ENCODE data around the gene OR5B17.

Gene OR5B17

GRCh38 chr11:58392746-58393145, 33.9 kb upstream of the OR5B17 start (continued):
- TF ChIP-seq TSHZ2 (CRISPR knock-in tag; IDR thresholded peaks at IDR 0.05) (no peak), PPARA (CRISPR knock-in tag; IDR thresholded peaks at IDR 0.05; ENCODE audit: borderline replicate concordance) (no peak), ISL1 (CRISPR knock-in tag; IDR thresholded peaks at IDR 0.05) (no peak), RARB (CRISPR knock-in tag; IDR thresholded peaks at IDR 0.05) (no peak), SNAI2 (CRISPR knock-in tag; IDR thresholded peaks at IDR 0.05) (no peak), TOX (CRISPR knock-in tag; IDR thresholded peaks at IDR 0.05; ENCODE audit: borderline replicate concordance) (no peak), ZNF8 (CRISPR knock-in tag; IDR thresholded peaks at IDR 0.05) (no peak)
- TF ChIP-seq, protein P1, sequence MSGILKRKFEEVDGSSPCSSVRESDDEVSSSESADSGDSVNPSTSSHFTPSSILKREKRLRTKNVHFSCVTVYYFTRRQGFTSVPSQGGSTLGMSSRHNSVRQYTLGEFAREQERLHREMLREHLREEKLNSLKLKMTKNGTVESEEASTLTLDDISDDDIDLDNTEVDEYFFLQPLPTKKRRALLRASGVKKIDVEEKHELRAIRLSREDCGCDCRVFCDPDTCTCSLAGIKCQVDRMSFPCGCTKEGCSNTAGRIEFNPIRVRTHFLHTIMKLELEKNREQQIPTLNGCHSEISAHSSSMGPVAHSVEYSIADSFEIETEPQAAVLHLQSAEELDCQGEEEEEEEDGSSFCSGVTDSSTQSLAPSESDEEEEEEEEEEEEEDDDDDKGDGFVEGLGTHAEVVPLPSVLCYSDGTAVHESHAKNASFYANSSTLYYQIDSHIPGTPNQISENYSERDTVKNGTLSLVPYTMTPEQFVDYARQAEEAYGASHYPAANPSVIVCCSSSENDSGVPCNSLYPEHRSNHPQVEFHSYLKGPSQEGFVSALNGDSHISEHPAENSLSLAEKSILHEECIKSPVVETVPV (CRISPR knock-in tag; IDR thresholded peaks at IDR 0.05) = no peak

DNA sequence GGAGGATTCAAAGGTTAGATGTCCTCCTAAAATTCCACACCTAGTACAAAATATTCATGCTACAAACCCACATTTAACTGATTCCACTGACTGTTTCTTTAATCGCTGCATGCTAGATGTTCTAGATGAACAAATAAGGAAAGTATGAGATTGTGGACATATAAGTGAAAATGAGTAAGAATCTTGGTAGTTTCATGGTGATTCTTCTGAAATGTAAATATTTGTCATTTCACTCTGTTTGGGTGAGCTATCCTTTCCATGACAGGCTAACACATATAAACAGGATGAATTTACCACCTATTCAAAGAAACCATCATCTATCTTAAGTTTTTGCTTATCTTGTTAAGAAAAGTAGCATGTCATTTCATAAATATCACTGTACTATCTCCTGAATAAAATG, 33.0 kb upstream of the OR5B17 start:
- TF ChIP-seq SNAI2 (CRISPR knock-in tag; IDR thresholded peaks at IDR 0.05) (no peak), TOX (CRISPR knock-in tag; IDR thresholded peaks at IDR 0.05; ENCODE audit: borderline replicate concordance) (no peak), TCF4 (CRISPR knock-in tag; IDR thresholded peaks at IDR 0.05; ENCODE audit: borderline replicate concordance) (no peak), BACH2 (CRISPR knock-in tag; IDR thresholded peaks at IDR 0.05; ENCODE audit: borderline replicate concordance) (no peak), GLIS3 (CRISPR knock-in tag; IDR thresholded peaks at IDR 0.05) (no peak), POU6F1 (CRISPR knock-in tag; IDR thresholded peaks at IDR 0.05; ENCODE audit: borderline replicate concordance, low read depth) (no peak), ARNTL (CRISPR knock-in tag; IDR thresholded peaks at IDR 0.05; ENCODE audit: borderline replicate concordance, low read depth) (no peak), PPARA (CRISPR knock-in tag; IDR thresholded peaks at IDR 0.05; ENCODE audit: borderline replicate concordance) (no peak), ISL1 (CRISPR knock-in tag; IDR thresholded peaks at IDR 0.05) (no peak), OSR1 (CRISPR knock-in tag; IDR thresholded peaks at IDR 0.05) (no peak), RARB (CRISPR knock-in tag; IDR thresholded peaks at IDR 0.05) (no peak), ZC3H10 (CRISPR knock-in tag; IDR thresholded peaks at IDR 0.05) (no peak), ZNF70 (CRISPR knock-in tag; IDR thresholded peaks at IDR 0.05) (no peak), ESRRG (CRISPR knock-in tag; IDR thresholded peaks at IDR 0.05) (no peak), ZNF565 (CRISPR knock-in tag; conservative IDR thresholded peaks at IDR 0.05; ENCODE audit: low read depth) (no peak), ZNF8 (CRISPR knock-in tag; IDR thresholded peaks at IDR 0.05) (no peak), TSHZ2 (CRISPR knock-in tag; IDR thresholded peaks at IDR 0.05) (no peak), ZFP30 (CRISPR knock-in tag; IDR thresholded peaks at IDR 0.05) (no peak)
- TF ChIP-seq, protein P1 (CRISPR knock-in tag; IDR thresholded peaks at IDR 0.05) = no peak
- TF ChIP-seq, protein P2, sequence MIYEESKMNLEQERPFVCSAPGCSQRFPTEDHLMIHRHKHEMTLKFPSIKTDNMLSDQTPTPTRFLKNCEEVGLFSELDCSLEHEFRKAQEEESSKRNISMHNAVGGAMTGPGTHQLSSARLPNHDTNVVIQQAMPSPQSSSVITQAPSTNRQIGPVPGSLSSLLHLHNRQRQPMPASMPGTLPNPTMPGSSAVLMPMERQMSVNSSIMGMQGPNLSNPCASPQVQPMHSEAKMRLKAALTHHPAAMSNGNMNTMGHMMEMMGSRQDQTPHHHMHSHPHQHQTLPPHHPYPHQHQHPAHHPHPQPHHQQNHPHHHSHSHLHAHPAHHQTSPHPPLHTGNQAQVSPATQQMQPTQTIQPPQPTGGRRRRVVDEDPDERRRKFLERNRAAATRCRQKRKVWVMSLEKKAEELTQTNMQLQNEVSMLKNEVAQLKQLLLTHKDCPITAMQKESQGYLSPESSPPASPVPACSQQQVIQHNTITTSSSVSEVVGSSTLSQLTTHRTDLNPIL (CRISPR knock-in tag; IDR thresholded peaks at IDR 0.05; ENCODE audit: low read depth) = no peak
- no peak for ATAC-seq

Data from SK-N-SH treated with all-trans-retinoic acid at 6 μM for 48 hours (cell line).